Endodermal cell (in vitro differentiated cells): ENCODE measurements around the gene TARP.

Experiments used
- DNase-seq: peaks from one replicate; pipeline ENCODE4 v3.0.0-alpha.2; 2017
- H3K27ac ChIP-seq: 2 replicates; pipeline ENCODE4 v1.5.1; 2013; ENCODE audit warnings: mild to moderate bottlenecking, low read depth, low read length, moderate library complexity
- H3K27me3 ChIP-seq: 2 replicates; pipeline ENCODE4 v1.6.1; 2013; ENCODE audit warnings: mild to moderate bottlenecking, low read length, moderate library complexity; ENCODE audit not compliant: insufficient read depth, control insufficient read depth, poor library complexity, severe bottlenecking
- H3K36me3 ChIP-seq: 2 replicates; pipeline ENCODE4 v1.7.0; 2013; ENCODE audit warnings: mild to moderate bottlenecking, low read length, moderate library complexity; ENCODE audit not compliant: control insufficient read depth, insufficient read depth
- H3K4me1 ChIP-seq: one replicate; pipeline ENCODE4 v1.7.0; 2013; ENCODE audit warnings: low read length; ENCODE audit not compliant: control insufficient read depth, insufficient read depth
- H3K4me3 ChIP-seq: 2 replicates; pipeline ENCODE4 v1.5.1; 2013; ENCODE audit warnings: mild to moderate bottlenecking, low read length, moderate library complexity
- H3K9ac ChIP-seq: 2 replicates; pipeline ENCODE4 v1.6.1; 2013; ENCODE audit warnings: mild to moderate bottlenecking, low read length, moderate library complexity; ENCODE audit not compliant: poor library complexity, severe bottlenecking; ENCODE audit errors: extremely low read depth
- H3K9me3 ChIP-seq: 2 replicates; pipeline ENCODE4 v1.6.1; 2013; ENCODE audit warnings: mild to moderate bottlenecking, low read length, moderate library complexity; ENCODE audit not compliant: control insufficient read depth
- H3K27ac Mint-ChIP-seq: 2 replicates; pipeline ENCODE4 v1.8.0; 2020; ENCODE audit warnings: mixed read lengths
- H3K27me3 Mint-ChIP-seq: 2 replicates; pipeline ENCODE4 v1.8.0; 2021; ENCODE audit warnings: mild to moderate bottlenecking, mixed read lengths; ENCODE audit not compliant: insufficient read depth
- H3K36me3 Mint-ChIP-seq: 2 replicates; pipeline ENCODE4 v1.8.0; 2020; ENCODE audit warnings: low read depth, mixed read lengths
- H3K4me1 Mint-ChIP-seq: 2 replicates; pipeline ENCODE4 v1.8.0; 2020; ENCODE audit warnings: mixed read lengths
- H3K4me3 Mint-ChIP-seq: 2 replicates; pipeline ENCODE4 v1.8.0; 2020; ENCODE audit warnings: mild to moderate bottlenecking, moderate library complexity, mixed read lengths
- H3K9me3 Mint-ChIP-seq: 2 replicates; pipeline ENCODE4 v1.8.0; 2020; ENCODE audit warnings: mild to moderate bottlenecking, mixed read lengths
- CTCF ChIP-seq: fragments of 200-600 bp; sonication (generic); conservative IDR thresholded peaks from 2 replicates; pipeline ENCODE4 v1.5.0; 2021; ENCODE audit warnings: antibody characterized with exemption, mild to moderate bottlenecking
- WGBS, 2 experiments: methylation state at CpG; one replicate each; pipeline versions ENCODE4 v1.1.5 to v1.1.7; 2013; ENCODE audit warnings: missing lambda C conversion rate in 2 of 2, mixed read lengths in 1 of 2; ENCODE audit not compliant: insufficient coverage in 1 of 2, insufficient read length in 1 of 2; 5-methylcytosine and 5-hydroxymethylcytosine counted together

The TARP gene

DNA sequence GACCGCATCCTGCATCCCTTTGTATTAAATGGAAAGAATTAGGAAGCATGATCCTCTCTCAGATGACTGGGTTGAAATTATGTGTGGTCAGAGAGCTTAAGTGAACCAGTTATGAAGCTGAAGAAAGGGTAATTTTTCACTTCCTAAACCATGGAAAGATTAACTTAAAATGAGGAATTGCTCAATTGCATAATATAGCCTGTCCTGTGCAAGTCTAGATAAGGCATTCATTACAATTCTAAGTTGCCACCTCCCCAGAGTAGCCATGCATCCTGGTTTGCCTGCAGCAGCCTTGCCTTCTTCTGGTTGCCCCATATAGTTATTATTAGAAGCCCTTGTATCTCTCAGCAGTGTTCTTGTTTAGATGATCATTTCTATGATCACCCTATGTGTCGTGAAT lies 50.1 kb downstream of the TARP start:
- no peaks in the 10 kb centered on the region for H3K4me1 ChIP-seq
- Mint-ChIP-seq H3K4me1 (peaks cover 1% of the 10 kb centered on the region), H3K27ac (no peak overlapping the region), H3K27me3 (no peaks in the 10 kb centered on the region), H3K4me3 (no peak overlapping the region), H3K36me3 (peaks cover 38% of the 10 kb centered on the region), H3K9me3 (no peaks in the 10 kb centered on the region)
- no peak for DNase-seq
- H3K9ac ChIP-seq = no peak overlapping the region
- TF ChIP-seq CTCF = no peak
- H3K4me3 ChIP-seq = no peak overlapping the region
- H3K36me3 ChIP-seq = peaks cover 59% of the 10 kb centered on the region
- 88 to 100% methylated on average over 1 to 2 of the region's 2 CpGs for WGBS, 2 experiments
- H3K9me3 ChIP-seq = no peaks in the 10 kb centered on the region
- no peaks in the 10 kb centered on the region for H3K27me3 ChIP-seq
- H3K27ac ChIP-seq = no peak overlapping the region

- Mint-ChIP-seq H3K36me3 (peaks cover 42% of the 10 kb centered on the region), H3K27me3 (no peaks in the 10 kb centered on the region), H3K9me3 (no peaks in the 10 kb centered on the region), H3K4me1 (peaks cover 1% of the 10 kb centered on the region), H3K27ac (no peak overlapping the region), H3K4me3 (no peak overlapping the region)
- peak; percentile 91 for TF ChIP-seq CTCF
- Histone ChIP-seq H3K27me3 (no peaks in the 10 kb centered on the region), H3K4me3 (no peak overlapping the region), H3K4me1 (no peaks in the 10 kb centered on the region), H3K36me3 (peaks cover 62% of the 10 kb centered on the region), H3K9me3 (no peaks in the 10 kb centered on the region), H3K27ac (no peak overlapping the region), H3K9ac (no peak overlapping the region)
- no peak for DNase-seq
- WGBS, 2 experiments = 98% methylated on average over 5 of the region's 5 CpGs; no CpG with 5 or more reads in 1 of the 2 experiments
Measured at GRCh38 chr7:38222481-38223096, 50.8 kb downstream of the TARP start.

DNA sequence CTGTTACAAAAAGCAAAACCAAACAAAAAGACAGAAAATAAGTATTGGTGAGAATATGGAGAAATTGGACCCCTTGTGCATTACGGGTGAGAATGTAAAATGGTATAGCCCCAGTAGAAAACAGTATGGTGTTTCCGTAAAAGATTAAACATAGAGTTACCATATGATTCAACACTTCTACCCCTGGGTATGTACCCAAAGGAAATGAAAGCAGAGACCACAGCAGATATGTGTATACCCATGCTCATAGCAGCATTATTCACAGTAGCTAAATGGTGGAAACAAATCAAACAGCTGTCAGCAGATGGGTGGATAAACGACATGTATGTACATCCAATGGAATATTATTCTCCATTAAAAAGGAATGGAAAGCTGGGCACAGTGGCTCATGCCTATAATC lies 53.0 kb downstream of the TARP start:
- Histone ChIP-seq H3K27me3 (no peaks in the 10 kb centered on the region), H3K36me3 (peaks cover 73% of the 10 kb centered on the region), H3K4me3 (no peak overlapping the region), H3K9ac (no peak overlapping the region), H3K4me1 (no peaks in the 10 kb centered on the region), H3K27ac (no peak overlapping the region), H3K9me3 (no peaks in the 10 kb centered on the region)
- WGBS, 2 experiments = 86 to 92% methylated on average over 2 to 3 of the region's 3 CpGs
- H3K27me3 Mint-ChIP-seq = no peaks in the 10 kb centered on the region
- no peak overlapping the region for H3K27ac Mint-ChIP-seq
- peaks cover 46% of the 10 kb centered on the region for H3K36me3 Mint-ChIP-seq
- no peak for TF ChIP-seq CTCF
- no peak overlapping the region for H3K4me3 Mint-ChIP-seq
- H3K9me3 Mint-ChIP-seq = no peaks in the 10 kb centered on the region
- no peak for DNase-seq
- H3K4me1 Mint-ChIP-seq = peaks cover 3% of the 10 kb centered on the region
